ENCODE data around the gene PAGE2. TPM values are rescaled to one million over a fixed set of nuclear protein-coding genes. Genes with fewer than 3 reads are reported as not detected.

Gene PAGE2
- total and polyA plus RNA-seq, 9 of the 15 experiments (the other 6 are each of a cell fraction or from before 2014, with no cell fraction given) = 0.40 to 3.7 (median 1.5) TPM; not detected in 1

DNA sequence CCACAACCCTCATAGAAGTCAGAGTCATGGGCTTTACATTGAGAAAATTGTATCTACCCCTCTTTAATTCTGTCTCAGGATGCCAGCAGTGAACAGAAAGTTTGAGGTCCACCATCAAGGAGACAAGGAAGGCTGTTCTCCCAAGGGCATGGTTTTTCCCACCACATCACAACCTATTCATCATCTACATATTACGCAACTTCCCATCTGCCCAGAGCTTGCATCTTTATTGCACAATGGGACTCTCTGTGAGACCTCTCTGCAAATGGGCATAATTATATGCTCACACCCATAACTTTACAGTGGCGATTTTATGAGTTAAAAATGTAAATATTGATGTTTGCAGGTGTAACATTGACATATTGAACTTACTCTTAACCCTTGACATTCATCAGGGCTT, 38.9 kb downstream of the PAGE2 start (continued):
- TF ChIP-seq, protein P1, sequence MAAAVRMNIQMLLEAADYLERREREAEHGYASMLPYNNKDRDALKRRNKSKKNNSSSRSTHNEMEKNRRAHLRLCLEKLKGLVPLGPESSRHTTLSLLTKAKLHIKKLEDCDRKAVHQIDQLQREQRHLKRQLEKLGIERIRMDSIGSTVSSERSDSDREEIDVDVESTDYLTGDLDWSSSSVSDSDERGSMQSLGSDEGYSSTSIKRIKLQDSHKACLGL (CRISPR knock-in tag; IDR thresholded peaks at IDR 0.05; ENCODE audit: borderline replicate concordance, poor library complexity, severe bottlenecking) = no peak
- peak; percentile 97 for TF ChIP-seq CEBPB (tag; IDR thresholded peaks at IDR 0.05)

DNA sequence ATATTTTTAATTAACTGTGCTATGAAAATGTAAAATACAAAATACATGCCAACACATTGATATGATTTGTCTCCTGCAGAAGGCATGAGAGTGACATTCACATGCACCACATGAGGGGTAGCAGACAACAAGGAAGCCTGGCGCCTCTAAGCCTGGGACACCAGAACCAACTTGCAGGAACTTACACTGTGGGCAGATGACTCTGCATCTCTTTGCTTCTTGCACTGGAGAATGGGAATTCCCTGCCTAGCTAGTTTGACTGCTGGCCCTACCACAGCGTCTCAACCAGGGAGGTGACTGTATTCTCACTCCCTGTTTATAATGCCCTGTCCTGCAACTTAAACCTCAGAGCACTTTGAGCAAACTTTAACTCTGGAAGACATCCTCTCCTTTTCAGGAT, 40.5 kb downstream of the PAGE2 start:
- 30% methylated on average over 2 of the region's 2 CpGs for WGBS (ENCODE audit: insufficient coverage, low coverage, missing lambda C conversion rate)
- Histone ChIP-seq H3K9me3 (replicated peaks; ENCODE audit: control insufficient read depth, insufficient read depth, low read depth, low read length) (no peaks in the 10 kb centered on the region), H3K9me1 (ENCODE audit: control insufficient read depth, insufficient read depth, low read length) (no peaks in the 10 kb centered on the region), H3K4me3 (no peak overlapping the region), H4K20me1 (replicated peaks; ENCODE audit: control insufficient read depth, insufficient read depth, low read length) (no peaks in the 10 kb centered on the region), H3K36me3 (ENCODE audit: control insufficient read depth, insufficient read depth, low read length) (no peaks in the 10 kb centered on the region), H3K4me1 (replicated peaks in 1 of 2; ENCODE audit: control insufficient read depth in 2 of 2, insufficient read depth in 2 of 2, low read length in 2 of 2) (no peaks in the 10 kb centered on the region; a peak in 1 of 5 replicates), H2AFZ (ENCODE audit: low read depth, low read length) (no peak overlapping the region), H3K79me2 (ENCODE audit: control insufficient read depth, insufficient read depth, low read length) (no peaks in the 10 kb centered on the region), H3K4me2 (ENCODE audit: insufficient read depth, low read length) (no peak overlapping the region), H3K27me3 (ENCODE audit: control insufficient read depth in 2 of 2, insufficient read depth in 2 of 2, low read length in 2 of 2) (no peaks in the 10 kb centered on the region), H3K9ac (ENCODE audit: insufficient read depth in 1 of 2, low read depth in 2 of 2, low read length in 2 of 2) (no peak overlapping the region), H3K27ac (ENCODE audit: extremely low read depth, low read depth, low read length) (no peak overlapping the region)
- POLR2A ChIA-PET = no interaction called here
- no TSS peak for BruUV-seq (replicated peaks)
- intact Hi-C loops (cut with micrococcal nuclease) (no loop called here), in situ Hi-C loops (cut with MboI) (loop anchor here (25.0 kb wide), 1 partner anchor 1608 kb away; the partner anchor contains the start of gene NBDY)
- ATAC-seq (no peak), FAIRE-seq (no peak), DNase-seq (ENCODE audit: extremely low read depth in 1 of 4, low spot score in 3 of 4) (no peak)
- TF ChIP-seq CREB1 (IDR thresholded peaks at IDR 0.05) (no peak), CREB1 (CRISPR knock-in tag; IDR thresholded peaks at IDR 0.05) (no peak), SREBF1 (IDR thresholded peaks at IDR 0.05; ENCODE audit: borderline replicate concordance, low read depth, low read length) (no peak), SIX5 (IDR thresholded peaks at IDR 0.05; ENCODE audit: borderline replicate concordance in 1 of 2, insufficient read depth in 1 of 2, low read depth in 1 of 2, low read length in 2 of 2) (no peak), OTX1 (CRISPR knock-in tag; IDR thresholded peaks at IDR 0.05) (no peak), RBM25 (IDR thresholded peaks at IDR 0.05; ENCODE audit: low read depth, low read length, severe bottlenecking) (no peak), ZBTB8A (IDR thresholded peaks at IDR 0.05; ENCODE audit: partially characterized antibody) (no peak), IFI16 (CRISPR knock-in tag; IDR thresholded peaks at IDR 0.05) (no peak), ELF4 (CRISPR knock-in tag; IDR thresholded peaks at IDR 0.05) (no peak), RCOR1 (IDR thresholded peaks at IDR 0.05; ENCODE audit: borderline replicate concordance in 1 of 2, low read depth in 2 of 2, low read length in 2 of 2) (no peak), DDX20 (tag; IDR thresholded peaks at IDR 0.05; ENCODE audit: low read depth) (no peak), RHOXF2B (CRISPR knock-in tag; conservative IDR thresholded peaks at IDR 0.05) (no peak), LARP7 (IDR thresholded peaks at IDR 0.05) (no peak), GABPA (tag; conservative IDR thresholded peaks at IDR 0.05; ENCODE audit: low read depth) (no peak), MAZ (CRISPR knock-in tag; conservative IDR thresholded peaks at IDR 0.05 in 1 of 2, IDR thresholded peaks at IDR 0.05 in 1 of 2) (no peak), SMARCC2 (IDR thresholded peaks at IDR 0.05; ENCODE audit: low read depth) (no peak), SNIP1 (IDR thresholded peaks at IDR 0.05; ENCODE audit: low read depth) (no peak), KLF10 (CRISPR knock-in tag; IDR thresholded peaks at IDR 0.05) (no peak)
- CTCF ChIA-PET (ENCODE audit: low intra/inter-chr PET ratio) = no interaction called here
